Spleen (tissue), 7 donors: ENCODE results near the gene A4GALT.
A peak's percentile ranks its signal among the peaks of the same experiment; 100 is the strongest.

Experiments used
- POLR2A ChIP-seq, 3 donors: fragments of 450-650 bp; IDR thresholded peaks; one replicate each; pipeline ENCODE4 v1.5.1; 2017; ENCODE audit warnings: antibody characterized with exemption in 3 of 3, mild to moderate bottlenecking in 1 of 3
- POLR2AphosphoS5 ChIP-seq, 3 donors: sonication (generic); formaldehyde crosslinking; IDR thresholded peaks; one replicate each; pipeline ENCODE4 v1.5.1; 2017; ENCODE audit warnings: antibody characterized with exemption in 3 of 3
- TF ChIP-seq, protein P1 (sequence below), 11 experiments: fragments of 200-600 bp in 7 of 11; fragments of 450-650 bp in 4 of 11; sonication (generic) in 4 of 11; IDR thresholded peaks in 8 of 11; conservative IDR thresholded peaks in 3 of 11; 1 replicate in 7 of 11; 2 replicates in 4 of 11; pipeline versions ENCODE4 v1.4.0 to v1.8.0; 2016 to 2021; ENCODE audit warnings: antibody characterized with exemption in 11 of 11, inconsistent platforms in 4 of 11, mild to moderate bottlenecking in 1 of 11
- donor health status: DM: no; HTN: no; CAD: no; lungs with moderate emphysema.
- donor health status: DM: no; HTN: no; CAD: no.
- donor health status: DM: no; HTN: no; CAD: no.

GRCh38 chr22:42769574-42770447 lies 49.1 kb upstream of the A4GALT start:
- no peak for TF ChIP-seq POLR2A (IDR thresholded peaks at IDR 0.05)
- TF ChIP-seq, protein P1, sequence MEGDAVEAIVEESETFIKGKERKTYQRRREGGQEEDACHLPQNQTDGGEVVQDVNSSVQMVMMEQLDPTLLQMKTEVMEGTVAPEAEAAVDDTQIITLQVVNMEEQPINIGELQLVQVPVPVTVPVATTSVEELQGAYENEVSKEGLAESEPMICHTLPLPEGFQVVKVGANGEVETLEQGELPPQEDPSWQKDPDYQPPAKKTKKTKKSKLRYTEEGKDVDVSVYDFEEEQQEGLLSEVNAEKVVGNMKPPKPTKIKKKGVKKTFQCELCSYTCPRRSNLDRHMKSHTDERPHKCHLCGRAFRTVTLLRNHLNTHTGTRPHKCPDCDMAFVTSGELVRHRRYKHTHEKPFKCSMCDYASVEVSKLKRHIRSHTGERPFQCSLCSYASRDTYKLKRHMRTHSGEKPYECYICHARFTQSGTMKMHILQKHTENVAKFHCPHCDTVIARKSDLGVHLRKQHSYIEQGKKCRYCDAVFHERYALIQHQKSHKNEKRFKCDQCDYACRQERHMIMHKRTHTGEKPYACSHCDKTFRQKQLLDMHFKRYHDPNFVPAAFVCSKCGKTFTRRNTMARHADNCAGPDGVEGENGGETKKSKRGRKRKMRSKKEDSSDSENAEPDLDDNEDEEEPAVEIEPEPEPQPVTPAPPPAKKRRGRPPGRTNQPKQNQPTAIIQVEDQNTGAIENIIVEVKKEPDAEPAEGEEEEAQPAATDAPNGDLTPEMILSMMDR (IDR thresholded peaks at IDR 0.05 in 8 of 11, conservative IDR thresholded peaks at IDR 0.05 in 3 of 11) = no peak
- TF ChIP-seq POLR2AphosphoS5 (IDR thresholded peaks at IDR 0.05) = peak; percentile 10 to 49 (median 39)
